K562 (cell line): ENCODE measurements around the gene SENP3. TPM values are rescaled to one million over a fixed set of nuclear protein-coding genes. Genes with fewer than 3 reads are reported as not detected.

ENCODE experiments used
- CHD7 ChIP-seq: fragments of 200-600 bp; sonication (generic); IDR thresholded peaks from one replicate; pipeline ENCODE4 v1.6.1; 2012; ENCODE audit warnings: mild to moderate bottlenecking, low read depth, low read length, inconsistent platforms
- HNRNPL ChIP-seq: fragments of 200-400 bp; formaldehyde crosslinking; IDR thresholded peaks from 2 replicates; pipeline ENCODE4 v1.6.1; 2017; ENCODE audit warnings: low read depth, mild to moderate bottlenecking, low read length
- HNRNPUL1 ChIP-seq: fragments of 200-400 bp; formaldehyde crosslinking; IDR thresholded peaks from 2 replicates; pipeline ENCODE4 v1.6.1; 2017; ENCODE audit warnings: low read length
- OTX1 ChIP-seq: fragments of 450-650 bp; formaldehyde crosslinking; IDR thresholded peaks from 2 replicates; pipeline ENCODE4 v1.4.0; 2022; ENCODE audit warnings: mild to moderate bottlenecking
- SAFB ChIP-seq: fragments of 200-400 bp; formaldehyde crosslinking; IDR thresholded peaks from 2 replicates; pipeline ENCODE4 v1.6.1; 2017; ENCODE audit warnings: low read depth, low read length, borderline replicate concordance
- SIN3A ChIP-seq, 2 experiments: fragments of 150-350 bp in 1 of 2; IDR thresholded peaks; 2 replicates each; pipeline ENCODE4 v1.6.1; 2011 to 2016; ENCODE audit warnings: borderline replicate concordance in 2 of 2, low read depth in 2 of 2, low read length in 2 of 2, mild to moderate bottlenecking in 2 of 2, moderate library complexity in 2 of 2; ENCODE audit not compliant: control insufficient read depth in 1 of 2
- TAF1 ChIP-seq: IDR thresholded peaks from 2 replicates; pipeline ENCODE4 v1.6.1; 2011; ENCODE audit warnings: mild to moderate bottlenecking, low read length, moderate library complexity; ENCODE audit not compliant: insufficient read depth, control insufficient read depth, severe bottlenecking; ENCODE audit errors: extremely low read depth
- TBP ChIP-seq: optimal IDR thresholded peaks from 2 replicates; pipeline ENCODE3; 2011; ENCODE audit warnings: low read depth, low read length, improper control_type of control experiment
- ZNF77 ChIP-seq: fragments of 250-450 bp; sonication (Bioruptor Pico); IDR thresholded peaks from 2 replicates; pipeline ENCODE4 v1.5.0; 2020
- polyA plus RNA-seq, 8 experiments: library from polyadenylated mRNA; depleted of rRNA in 4 of 8; stranded (reverse) in 5 of 8; unstranded in 3 of 8; fragments of >200 nt; fragmentation: Nextera tagmentation in 2 of 8; fragmentation: Illumina TruSeq in 1 of 8; extraction: Ambion mirVana in 2 of 8; extraction: Trizol in 1 of 8; gene quantifications; 2 replicates each; pipeline versions ENCODE4 v1.2.1 to v1.2.3, GENCODE V29; 2011 to 2014; ENCODE audit warnings: inconsistent platforms in 1 of 8, missing spikeins in 1 of 8
- total RNA-seq, 7 experiments: library from RNA; depleted of rRNA in 6 of 7; stranded (reverse); fragments of >200 nt in 6 of 7; fragmentation: Illumina TruSeq in 2 of 7; extraction: Trizol in 2 of 7; gene quantifications; 2 replicates each; pipeline versions ENCODE4 v1.2.1 to v1.2.3, GENCODE V29; 2011 to 2021; ENCODE audit warnings: low replicate concordance in 1 of 7
- TF ChIP-seq, protein P1 (sequence below): fragments of 450-650 bp; conservative IDR thresholded peaks from 2 replicates; pipeline ENCODE4 v1.6.1; 2016; ENCODE audit warnings: missing genetic modification characterization, low read depth, mild to moderate bottlenecking, control low read depth, missing compliant biosample characterization
- TF ChIP-seq, protein P2 (sequence below): sonication (generic); formaldehyde crosslinking; IDR thresholded peaks from 2 replicates; pipeline ENCODE4 v1.8.0; 2022; ENCODE audit warnings: missing genetic modification reagents, mild to moderate bottlenecking, borderline replicate concordance

The SENP3 gene
- total and polyA plus RNA-seq, 9 of the 15 experiments (the other 6 are each of a cell fraction or from before 2014, with no cell fraction given) = 0.63 to 102 (median 78.8) TPM

DNA sequence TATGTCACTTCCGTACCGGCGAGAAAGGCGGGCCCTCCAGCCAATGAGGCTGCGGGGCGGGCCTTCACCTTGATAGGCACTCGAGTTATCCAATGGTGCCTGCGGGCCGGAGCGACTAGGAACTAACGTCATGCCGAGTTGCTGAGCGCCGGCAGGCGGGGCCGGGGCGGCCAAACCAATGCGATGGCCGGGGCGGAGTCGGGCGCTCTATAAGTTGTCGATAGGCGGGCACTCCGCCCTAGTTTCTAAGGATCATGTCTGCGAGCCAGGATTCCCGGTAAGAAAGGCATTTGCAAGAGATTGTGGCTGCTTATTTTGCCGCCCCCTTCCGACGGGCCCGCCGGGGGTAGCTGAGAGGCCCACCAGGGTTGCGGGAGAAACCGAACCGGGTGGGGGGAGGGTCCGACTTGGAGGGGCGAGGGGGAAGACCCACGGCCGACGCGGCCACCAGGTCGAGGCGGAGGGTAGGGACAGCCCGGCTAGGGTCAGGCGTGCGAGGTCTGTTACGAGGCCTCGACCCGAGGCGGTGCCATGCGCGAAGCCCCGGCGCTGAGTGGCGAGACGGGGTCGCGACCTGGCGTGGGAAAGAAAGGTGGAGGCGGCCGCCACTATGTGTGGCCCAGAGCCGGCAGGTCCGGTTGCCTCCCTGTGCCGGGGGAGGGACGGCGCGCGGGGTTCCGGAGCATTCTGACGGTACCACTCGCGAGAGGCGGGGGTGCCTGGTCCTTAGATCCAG lies 11.0 kb downstream of the SENP3 start (continued):
- TF ChIP-seq, protein P1, sequence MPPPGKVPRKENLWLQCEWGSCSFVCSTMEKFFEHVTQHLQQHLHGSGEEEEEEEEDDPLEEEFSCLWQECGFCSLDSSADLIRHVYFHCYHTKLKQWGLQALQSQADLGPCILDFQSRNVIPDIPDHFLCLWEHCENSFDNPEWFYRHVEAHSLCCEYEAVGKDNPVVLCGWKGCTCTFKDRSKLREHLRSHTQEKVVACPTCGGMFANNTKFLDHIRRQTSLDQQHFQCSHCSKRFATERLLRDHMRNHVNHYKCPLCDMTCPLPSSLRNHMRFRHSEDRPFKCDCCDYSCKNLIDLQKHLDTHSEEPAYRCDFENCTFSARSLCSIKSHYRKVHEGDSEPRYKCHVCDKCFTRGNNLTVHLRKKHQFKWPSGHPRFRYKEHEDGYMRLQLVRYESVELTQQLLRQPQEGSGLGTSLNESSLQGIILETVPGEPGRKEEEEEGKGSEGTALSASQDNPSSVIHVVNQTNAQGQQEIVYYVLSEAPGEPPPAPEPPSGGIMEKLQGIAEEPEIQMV (tag) = no peak
- TF ChIP-seq SAFB (0 out of 2 replicates have a peak, but pooled peaks have one; percentile 45), CHD7 (no peak), SIN3A (IDR thresholded peaks at IDR 0.05; ENCODE audit: borderline replicate concordance in 2 of 2, control insufficient read depth in 1 of 2, low read depth in 2 of 2, low read length in 2 of 2) (peak; percentile 25 to 83; a peak in 1 of 4 replicates), HNRNPUL1 (no peak), OTX1 (CRISPR knock-in tag) (no peak), HNRNPL (peak; percentile 81; the same call in 1 of the 2 replicates), TAF1 (peak; percentile 90), ZNF77 (CRISPR knock-in tag) (no peak), TBP (no peak)
- TF ChIP-seq, protein P2, sequence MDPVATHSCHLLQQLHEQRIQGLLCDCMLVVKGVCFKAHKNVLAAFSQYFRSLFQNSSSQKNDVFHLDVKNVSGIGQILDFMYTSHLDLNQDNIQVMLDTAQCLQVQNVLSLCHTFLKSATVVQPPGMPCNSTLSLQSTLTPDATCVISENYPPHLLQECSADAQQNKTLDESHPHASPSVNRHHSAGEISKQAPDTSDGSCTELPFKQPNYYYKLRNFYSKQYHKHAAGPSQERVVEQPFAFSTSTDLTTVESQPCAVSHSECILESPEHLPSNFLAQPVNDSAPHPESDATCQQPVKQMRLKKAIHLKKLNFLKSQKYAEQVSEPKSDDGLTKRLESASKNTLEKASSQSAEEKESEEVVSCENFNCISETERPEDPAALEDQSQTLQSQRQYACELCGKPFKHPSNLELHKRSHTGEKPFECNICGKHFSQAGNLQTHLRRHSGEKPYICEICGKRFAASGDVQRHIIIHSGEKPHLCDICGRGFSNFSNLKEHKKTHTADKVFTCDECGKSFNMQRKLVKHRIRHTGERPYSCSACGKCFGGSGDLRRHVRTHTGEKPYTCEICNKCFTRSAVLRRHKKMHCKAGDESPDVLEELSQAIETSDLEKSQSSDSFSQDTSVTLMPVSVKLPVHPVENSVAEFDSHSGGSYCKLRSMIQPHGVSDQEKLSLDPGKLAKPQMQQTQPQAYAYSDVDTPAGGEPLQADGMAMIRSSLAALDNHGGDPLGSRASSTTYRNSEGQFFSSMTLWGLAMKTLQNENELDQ (CRISPR knock-in tag) = 0 out of 2 replicates have a peak, but pooled peaks have one; percentile 60
